Omental fat pad (tissue), 4 donors: ENCODE results near the gene UQCR10. TPM values are rescaled to one million over a fixed set of nuclear protein-coding genes. Genes with fewer than 3 reads are reported as not detected.

ENCODE experiments used
- ATAC-seq: fragments of 150-250 bp; one replicate; pipeline ENCODE4 v1.9.1; 2016; ENCODE audit warnings: mild to moderate bottlenecking, moderate library complexity; ENCODE audit not compliant: low FRiP score
- DNase-seq: peaks from one replicate; pipeline ENCODE4 v3.0.0-alpha.2; 2019; ENCODE audit warnings: low spot score
- total RNA-seq, 4 donors: library from RNA; depleted of rRNA; stranded (reverse); fragments of >200 nt; gene quantifications; one replicate each; pipeline ENCODE4 v1.1.0, GENCODE V29; 2016
- TF ChIP-seq, protein P1 (sequence below), 3 donors: fragments of 450-650 bp; IDR thresholded peaks; one replicate each; pipeline ENCODE4 v1.5.1; 2016 to 2017; ENCODE audit warnings: antibody characterized with exemption in 3 of 3, mild to moderate bottlenecking in 3 of 3, moderate library complexity in 2 of 3

Gene UQCR10
- total RNA-seq, 4 donors from 2014 or later, result 47.3 to 73.6 (median 65.4) TPM

DNA sequence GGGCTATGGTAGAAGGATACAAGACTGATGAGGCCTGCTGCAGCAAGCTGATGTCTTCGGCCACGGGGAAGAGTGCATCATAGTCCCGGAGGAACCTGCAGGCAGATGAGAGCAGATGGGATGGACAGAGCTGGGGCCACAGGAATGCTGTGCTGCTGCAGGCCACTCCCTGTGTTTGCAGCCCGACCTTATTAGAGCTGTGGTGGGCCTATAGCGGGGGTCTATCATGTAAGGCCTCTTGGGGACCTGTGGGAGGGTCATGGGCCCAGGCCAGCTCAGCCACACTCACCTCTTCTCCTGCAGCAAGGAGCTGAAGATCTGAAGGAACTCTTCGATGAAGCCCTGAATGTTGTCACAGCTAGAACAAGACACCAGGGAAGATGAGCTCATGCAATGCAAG lies 39.0 kb downstream of the UQCR10 start:
- TF ChIP-seq, protein P1, sequence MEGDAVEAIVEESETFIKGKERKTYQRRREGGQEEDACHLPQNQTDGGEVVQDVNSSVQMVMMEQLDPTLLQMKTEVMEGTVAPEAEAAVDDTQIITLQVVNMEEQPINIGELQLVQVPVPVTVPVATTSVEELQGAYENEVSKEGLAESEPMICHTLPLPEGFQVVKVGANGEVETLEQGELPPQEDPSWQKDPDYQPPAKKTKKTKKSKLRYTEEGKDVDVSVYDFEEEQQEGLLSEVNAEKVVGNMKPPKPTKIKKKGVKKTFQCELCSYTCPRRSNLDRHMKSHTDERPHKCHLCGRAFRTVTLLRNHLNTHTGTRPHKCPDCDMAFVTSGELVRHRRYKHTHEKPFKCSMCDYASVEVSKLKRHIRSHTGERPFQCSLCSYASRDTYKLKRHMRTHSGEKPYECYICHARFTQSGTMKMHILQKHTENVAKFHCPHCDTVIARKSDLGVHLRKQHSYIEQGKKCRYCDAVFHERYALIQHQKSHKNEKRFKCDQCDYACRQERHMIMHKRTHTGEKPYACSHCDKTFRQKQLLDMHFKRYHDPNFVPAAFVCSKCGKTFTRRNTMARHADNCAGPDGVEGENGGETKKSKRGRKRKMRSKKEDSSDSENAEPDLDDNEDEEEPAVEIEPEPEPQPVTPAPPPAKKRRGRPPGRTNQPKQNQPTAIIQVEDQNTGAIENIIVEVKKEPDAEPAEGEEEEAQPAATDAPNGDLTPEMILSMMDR (IDR thresholded peaks at IDR 0.05), result no peak
- ATAC-seq (no peak), DNase-seq (no peak)

DNA sequence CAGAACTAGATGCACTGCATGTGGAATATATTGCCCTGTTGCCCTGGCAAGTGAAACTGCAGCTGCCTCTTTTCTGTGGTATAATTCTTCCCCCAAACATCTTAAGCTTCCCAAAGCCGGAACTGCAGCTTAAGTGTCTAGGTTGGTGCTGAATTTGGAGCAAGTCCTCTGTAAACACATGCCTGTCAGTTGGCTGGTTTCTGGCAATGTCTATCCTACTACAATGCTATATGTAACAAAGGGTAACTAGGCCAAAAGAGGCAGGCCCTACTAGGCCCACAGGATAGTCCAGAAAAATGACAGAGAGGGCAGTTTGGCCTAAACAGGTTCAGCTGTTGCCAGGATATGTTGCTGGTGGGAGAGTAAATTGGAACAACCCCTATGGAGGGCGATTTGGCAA lies 43.0 kb downstream of the UQCR10 start:
- TF ChIP-seq, protein P1 (IDR thresholded peaks at IDR 0.05), result no peak
- DNase-seq (no peak), ATAC-seq (no peak)

DNA sequence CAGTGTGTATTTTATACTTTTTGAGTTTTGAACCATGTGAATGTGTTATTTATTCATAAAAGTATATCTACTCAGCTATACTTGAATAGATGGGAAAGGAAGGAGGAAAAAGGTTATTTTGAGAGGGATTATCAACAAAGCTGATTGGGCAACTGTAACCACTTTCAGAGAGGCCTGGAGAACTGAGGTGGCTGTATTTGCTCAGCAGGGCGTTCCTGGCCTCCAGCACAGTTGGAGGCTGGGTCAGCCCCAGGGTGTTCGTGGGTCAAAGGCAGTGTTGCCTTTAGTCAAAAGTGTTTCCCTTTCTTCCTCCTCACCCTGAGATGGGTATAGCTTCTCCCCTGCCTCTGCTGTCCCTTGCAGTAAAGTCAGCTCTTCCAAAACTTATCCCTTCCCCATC lies 44.2 kb downstream of the UQCR10 start:
- ATAC-seq (no peak), DNase-seq (no peak)
- TF ChIP-seq, protein P1 (IDR thresholded peaks at IDR 0.05), result no peak

DNA sequence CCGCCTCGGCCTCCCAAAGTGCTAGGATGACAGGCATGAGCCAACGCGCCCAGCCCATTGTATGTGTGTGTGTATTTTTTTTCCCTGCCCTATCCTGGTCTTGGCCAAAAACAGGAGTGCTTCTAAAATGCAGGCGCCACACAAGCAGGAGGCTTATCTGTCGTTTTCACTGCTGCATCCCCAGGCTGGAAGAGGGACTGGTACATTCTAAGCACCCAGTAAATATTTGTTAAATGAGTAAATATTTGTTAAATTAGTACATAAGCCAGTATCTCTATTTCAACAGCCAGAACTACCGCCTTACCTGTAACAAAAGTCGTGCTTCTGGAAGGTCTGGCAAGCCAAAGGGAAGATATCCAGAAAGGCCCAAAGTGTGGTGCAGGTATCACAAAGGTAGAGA lies 46.0 kb downstream of the UQCR10 start:
- no peak for DNase-seq
- ATAC-seq, result no peak
- TF ChIP-seq, protein P1 (IDR thresholded peaks at IDR 0.05), result no peak

DNA sequence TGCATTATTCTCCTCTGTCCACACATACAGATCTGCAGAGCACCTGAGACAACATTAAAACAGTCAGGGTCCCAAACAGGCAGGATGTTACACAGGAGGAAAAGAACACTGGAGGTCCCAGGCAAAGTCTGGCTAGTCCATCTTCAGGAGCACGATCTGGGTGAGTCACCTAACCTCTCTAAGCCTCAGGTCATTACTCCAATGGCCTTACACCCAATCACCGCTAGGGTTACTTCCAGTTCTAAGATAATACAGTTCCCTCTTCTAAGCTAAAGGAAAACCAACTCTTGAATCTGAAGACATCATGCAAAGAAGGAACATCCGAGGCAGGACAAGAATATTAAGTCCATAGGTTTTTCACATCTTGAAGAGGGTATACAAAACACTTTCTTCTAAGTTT lies 46.4 kb downstream of the UQCR10 start:
- ATAC-seq (no peak), DNase-seq (no peak)
- TF ChIP-seq, protein P1 (IDR thresholded peaks at IDR 0.05), result no peak

DNA sequence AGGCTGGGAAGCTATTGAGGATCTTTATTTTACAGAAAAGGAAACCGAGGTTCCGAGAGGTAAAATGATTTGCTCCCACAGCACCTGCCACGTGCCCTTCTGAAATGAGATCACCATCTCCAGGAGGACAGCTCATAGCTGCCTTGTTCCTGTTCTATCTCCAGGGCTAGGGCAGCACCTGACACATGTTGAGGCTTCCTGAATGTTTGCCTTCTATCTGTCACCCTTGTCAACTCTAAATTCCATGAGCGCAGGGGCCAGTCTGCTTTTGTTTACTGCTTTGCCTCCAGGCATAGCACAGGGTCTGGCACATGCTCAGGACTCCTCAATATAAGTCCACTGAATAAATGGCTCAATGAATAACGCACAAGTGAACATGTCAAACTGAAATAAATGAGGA lies 46.8 kb downstream of the UQCR10 start:
- TF ChIP-seq, protein P1 (IDR thresholded peaks at IDR 0.05), result no peak
- ATAC-seq (no peak), DNase-seq (no peak)

DNA sequence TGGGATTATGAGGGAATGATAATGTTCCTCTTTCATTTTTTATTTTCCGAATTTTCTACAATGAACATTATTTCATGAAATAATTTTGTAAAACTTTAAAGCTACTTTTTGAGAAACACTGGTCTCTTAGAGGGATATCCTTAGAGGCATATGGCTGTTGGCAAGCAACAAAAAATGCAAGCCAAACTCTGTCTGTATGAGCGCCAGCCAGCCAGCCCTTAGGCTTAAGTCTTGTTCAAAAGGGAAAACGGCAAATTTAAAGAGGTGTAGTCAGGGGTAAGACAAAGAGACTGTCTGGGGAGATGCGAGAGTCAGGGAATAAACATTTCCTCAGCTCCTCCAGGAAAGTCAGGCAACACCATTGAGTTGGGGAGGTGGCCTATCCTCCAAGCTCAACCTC lies 48.4 kb downstream of the UQCR10 start:
- TF ChIP-seq, protein P1 (IDR thresholded peaks at IDR 0.05), result no peak
- ATAC-seq (peak; percentile 16), DNase-seq (no peak)
